HG02759 (cell line): Measurements from ENCODE around the gene GOLGA8F.
"Not testable (repeated sequence)": the region's sequence is repeated elsewhere in the genome, so short reads cannot be mapped to it uniquely, and the experiment has no call there.

Source experiments
- ATAC-seq: cut with Tn5 transposase; IDR thresholded peaks from one replicate; pipeline ENCODE4 v1.9.1; 2021; ENCODE audit warnings: mild to moderate bottlenecking, moderate library complexity; ENCODE audit not compliant: unreplicated experiment

GOLGA8F gene

GRCh38 chr15:28378364-28378763, at the start of gene GOLGA8F:
Gene GOLGA8F (plus strand): TSS chr15:28378664. CDS start chr15:28378762, 98 bp downstream.
- ATAC-seq: not testable (repeated sequence)

GRCh38 chr15:28357984-28358383, 20.5 kb upstream of the GOLGA8F start, which contains the start of gene GOLGA6L24:
Gene GOLGA6L24 (minus strand): TSS chr15:28358084. CDS start chr15:28358023, 61 bp downstream.
- not testable (repeated sequence) for ATAC-seq

- not testable (repeated sequence) for ATAC-seq
Observed at GRCh38 chr15:28365502-28365901, 13.0 kb upstream of the GOLGA8F start.

GRCh38 chr15:28380053-28380452, 1.6 kb downstream of the GOLGA8F start:
- ATAC-seq: not testable (repeated sequence)

- not testable (repeated sequence) for ATAC-seq
Observed at GRCh38 chr15:28396022-28396421, 17.6 kb downstream of the GOLGA8F start.

GRCh38 chr15:28402774-28403435, 24.4 kb downstream of the GOLGA8F start:
- ATAC-seq: not testable (repeated sequence)

- ATAC-seq: not testable (repeated sequence)
Observed at GRCh38 chr15:28420470-28420869, 42.0 kb downstream of the GOLGA8F start.

GRCh38 chr15:28435594-28435993, 57.1 kb downstream of the GOLGA8F start:
- not testable (repeated sequence) for ATAC-seq
